NCI-H2196 treated with DMSO at 0.1 percent for 48 hours (cell line): ENCODE data around the gene HCN2.
"Not testable (repeated sequence)": the region's sequence is repeated elsewhere in the genome, so short reads cannot be mapped to it uniquely, and the experiment has no call there.

Source experiments
- DNase-seq: peaks from one replicate; lab custom pipeline; 2025; ENCODE audit not compliant: unreplicated experiment; lab: John Stamatoyannopoulos, UW

HCN2 gene

DNA sequence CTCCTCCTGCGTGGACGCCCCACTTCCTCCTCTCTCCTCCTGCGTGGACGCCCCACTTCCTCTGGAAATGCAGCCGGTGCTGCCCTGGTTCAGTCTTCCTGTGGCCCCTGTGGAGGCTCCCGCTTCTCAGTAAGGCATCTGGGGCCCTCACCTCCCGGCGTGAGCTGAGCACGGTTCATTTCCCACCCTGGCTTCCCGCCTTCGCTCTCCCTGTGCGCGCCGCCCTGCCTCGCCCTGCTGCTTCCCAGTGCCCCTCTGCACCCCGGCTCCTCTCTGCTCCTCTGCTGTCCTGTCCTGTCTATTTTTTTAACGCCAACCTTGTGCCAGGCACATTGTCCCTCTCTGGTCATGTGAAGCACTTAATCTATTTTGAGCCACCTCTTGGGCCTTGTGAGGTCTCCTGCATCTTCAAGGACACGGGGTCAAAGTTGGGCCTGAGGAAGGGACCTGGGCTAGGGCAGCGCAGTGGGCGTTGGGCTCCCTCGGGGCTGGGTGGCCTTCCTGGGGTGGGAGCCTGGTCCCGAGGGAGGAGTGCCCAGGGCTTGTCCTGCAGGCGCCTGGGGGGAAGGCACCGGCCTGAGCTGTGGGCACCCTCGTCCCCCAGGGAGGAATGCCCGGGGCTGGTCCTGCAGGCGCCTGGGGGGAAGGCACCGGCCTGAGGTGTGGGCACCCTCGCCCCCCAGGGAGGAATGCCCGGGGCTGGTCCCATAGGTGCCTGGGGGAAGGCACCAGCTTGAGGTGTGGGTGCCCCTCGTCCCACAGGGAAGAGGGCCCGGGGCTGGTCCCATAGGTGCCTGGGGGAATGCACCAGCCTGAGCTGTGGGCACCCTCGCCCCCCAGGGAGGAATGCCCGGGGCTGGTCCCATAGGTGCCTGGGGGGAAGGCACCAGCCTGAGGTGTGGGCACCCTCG lies 13.0 kb downstream of the HCN2 start:
- DNase-seq = no peak

- DNase-seq = not testable (repeated sequence)
Observed at GRCh38 chr19:603302-603639, 13.6 kb downstream of the HCN2 start.

DNA sequence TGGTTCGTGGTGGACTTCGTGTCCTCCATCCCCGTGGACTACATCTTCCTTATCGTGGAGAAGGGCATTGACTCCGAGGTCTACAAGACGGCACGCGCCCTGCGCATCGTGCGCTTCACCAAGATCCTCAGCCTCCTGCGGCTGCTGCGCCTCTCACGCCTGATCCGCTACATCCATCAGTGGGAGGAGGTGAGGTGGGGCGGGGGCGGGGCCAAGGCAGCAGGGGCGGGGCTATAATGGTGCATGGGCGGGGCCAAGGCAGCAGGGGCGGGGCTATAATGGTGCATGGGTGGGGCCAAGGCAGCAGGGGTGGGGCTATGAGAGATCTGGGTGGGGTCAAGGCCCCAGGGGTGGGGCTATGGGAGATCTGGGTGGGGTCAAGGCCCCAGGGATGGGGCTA lies 14.1 kb downstream of the HCN2 start:
- not testable (repeated sequence) for DNase-seq

DNA sequence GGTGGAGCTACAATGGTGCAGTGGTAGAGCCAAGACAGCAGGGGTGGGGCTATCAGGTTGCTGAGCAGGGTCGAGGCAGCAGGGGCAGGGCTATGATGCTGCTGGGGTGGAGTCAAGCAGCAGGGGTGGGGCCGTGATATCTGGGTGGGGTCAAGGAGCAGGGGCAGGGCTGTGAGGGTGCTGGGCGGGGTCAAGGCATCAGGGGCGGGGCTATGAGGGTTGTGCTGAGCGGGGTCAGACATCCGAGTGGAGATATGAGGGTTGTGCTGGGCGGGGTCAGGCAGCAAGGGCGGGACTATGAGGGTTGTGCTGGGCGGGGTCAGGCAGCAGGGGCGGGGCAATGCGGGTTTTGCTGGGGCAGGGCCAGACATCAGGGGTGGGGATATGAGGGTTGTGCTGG lies 14.7 kb downstream of the HCN2 start:
- DNase-seq = no peak

DNA sequence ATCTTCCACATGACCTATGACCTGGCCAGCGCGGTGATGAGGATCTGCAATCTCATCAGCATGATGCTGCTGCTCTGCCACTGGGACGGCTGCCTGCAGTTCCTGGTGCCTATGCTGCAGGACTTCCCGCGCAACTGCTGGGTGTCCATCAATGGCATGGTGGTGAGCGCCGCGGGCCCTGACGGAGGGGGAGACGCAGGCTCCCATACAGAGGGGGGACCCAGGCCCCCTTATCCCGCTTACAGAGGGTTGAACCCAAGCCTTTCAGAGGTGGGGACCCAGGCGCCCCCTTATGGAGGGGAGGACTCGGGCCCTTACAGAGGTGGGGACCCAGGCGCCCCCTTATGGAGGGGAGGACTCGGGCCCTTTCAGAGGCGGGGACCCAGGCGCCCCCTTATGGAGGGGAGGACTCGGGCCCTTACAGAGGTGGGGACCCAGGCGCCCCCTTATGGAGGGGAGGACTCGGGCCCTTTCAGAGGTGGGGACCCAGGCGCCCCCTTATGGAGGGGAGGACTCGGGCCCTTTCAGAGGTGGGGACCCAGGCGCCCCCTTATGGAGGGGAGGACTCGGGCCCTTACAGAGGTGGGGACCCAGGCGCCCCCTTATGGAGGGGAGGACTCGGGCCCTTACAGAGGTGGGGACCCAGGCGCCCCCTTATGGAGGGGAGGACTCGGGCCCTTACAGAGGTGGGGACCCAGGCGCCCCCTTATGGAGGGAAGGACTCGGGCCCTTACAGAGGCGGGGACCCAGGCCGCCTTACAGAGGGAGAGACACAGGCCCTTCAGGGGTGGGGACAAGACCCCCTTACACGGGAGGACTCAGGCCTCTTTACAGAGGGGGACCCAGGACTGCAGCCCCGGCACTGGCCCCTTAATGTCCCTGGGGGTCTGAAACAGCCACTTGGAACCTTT lies 15.6 kb downstream of the HCN2 start:
- DNase-seq = not testable (repeated sequence)

GRCh38 chr19:607301-608154 lies 17.8 kb downstream of the HCN2 start:
- DNase-seq = no peak

- DNase-seq = no peak
Observed at GRCh38 chr19:608155-609003, 18.7 kb downstream of the HCN2 start.

DNA sequence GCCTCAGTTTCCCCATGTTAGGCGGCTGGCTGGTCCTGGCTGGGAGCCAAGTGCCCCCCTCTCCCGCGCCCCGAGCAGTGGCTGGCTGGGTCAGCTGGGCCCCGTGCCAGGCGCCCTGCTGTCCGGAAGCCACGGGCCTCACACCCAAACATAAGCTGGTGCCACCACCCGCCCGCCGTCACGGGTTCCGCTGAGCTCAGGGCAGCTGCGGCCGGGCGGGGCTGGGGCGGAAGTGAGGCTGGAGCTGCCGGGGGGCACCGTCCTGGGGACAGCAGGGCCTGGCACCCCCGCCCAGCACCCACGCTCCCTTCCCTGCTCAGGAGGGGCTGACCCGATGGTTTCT lies 19.3 kb downstream of the HCN2 start:
- DNase-seq = no peak

DNA sequence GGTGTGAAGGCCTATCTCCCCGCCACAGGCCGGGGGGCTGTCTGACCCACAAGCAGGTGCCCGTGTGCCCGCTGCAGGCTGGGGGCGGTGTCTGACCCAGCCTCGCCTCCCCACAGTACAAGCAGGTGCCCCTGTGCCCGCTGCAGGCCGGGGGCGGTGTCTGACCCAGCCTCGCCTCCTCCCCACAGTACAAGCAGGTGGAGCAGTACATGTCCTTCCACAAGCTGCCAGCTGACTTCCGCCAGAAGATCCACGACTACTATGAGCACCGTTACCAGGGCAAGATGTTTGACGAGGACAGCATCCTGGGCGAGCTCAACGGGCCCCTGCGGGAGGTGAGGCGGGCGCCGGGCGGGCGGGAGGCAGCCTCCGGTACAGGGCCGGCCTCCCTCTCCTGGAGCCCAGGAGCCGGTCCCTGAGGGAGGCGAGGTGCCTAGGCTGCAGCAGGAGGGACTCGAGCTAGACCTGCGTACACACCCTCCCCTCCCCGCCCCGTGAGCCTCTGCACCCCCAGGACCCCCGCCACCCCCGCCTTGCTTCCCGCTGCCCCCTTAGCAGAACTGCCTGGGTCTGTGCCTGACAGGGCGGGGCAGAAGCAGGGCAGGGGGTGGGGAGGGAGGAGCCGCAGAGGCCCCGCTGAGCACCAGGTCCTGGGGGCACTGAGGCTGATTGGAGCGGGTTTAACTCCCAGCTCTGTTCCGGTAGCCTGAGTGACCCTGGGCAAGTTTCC lies 20.6 kb downstream of the HCN2 start:
- no peak for DNase-seq

- no peak for DNase-seq
Observed at GRCh38 chr19:610801-611480, 21.3 kb downstream of the HCN2 start.

GRCh38 chr19:611481-611868 lies 21.8 kb downstream of the HCN2 start:
- DNase-seq = no peak

- DNase-seq = no peak
Observed at GRCh38 chr19:612941-613340, 23.3 kb downstream of the HCN2 start.

- no peak for DNase-seq
Observed at GRCh38 chr19:613732-614567, 24.3 kb downstream of the HCN2 start.

DNA sequence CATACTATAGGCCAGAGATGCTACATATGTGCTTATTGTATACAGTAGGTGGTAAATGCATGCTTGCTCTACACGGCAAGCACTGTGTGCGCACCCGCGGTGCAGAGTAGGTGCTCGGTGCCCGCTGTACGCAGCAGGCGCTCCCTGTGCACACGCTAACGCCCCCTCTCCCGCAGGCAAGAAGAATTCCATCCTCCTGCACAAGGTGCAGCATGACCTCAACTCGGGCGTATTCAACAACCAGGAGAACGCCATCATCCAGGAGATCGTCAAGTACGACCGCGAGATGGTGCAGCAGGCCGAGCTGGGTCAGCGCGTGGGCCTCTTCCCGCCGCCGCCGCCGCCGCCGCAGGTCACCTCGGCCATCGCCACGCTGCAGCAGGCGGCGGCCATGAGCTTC lies 25.9 kb downstream of the HCN2 start:
- no peak for DNase-seq

DNA sequence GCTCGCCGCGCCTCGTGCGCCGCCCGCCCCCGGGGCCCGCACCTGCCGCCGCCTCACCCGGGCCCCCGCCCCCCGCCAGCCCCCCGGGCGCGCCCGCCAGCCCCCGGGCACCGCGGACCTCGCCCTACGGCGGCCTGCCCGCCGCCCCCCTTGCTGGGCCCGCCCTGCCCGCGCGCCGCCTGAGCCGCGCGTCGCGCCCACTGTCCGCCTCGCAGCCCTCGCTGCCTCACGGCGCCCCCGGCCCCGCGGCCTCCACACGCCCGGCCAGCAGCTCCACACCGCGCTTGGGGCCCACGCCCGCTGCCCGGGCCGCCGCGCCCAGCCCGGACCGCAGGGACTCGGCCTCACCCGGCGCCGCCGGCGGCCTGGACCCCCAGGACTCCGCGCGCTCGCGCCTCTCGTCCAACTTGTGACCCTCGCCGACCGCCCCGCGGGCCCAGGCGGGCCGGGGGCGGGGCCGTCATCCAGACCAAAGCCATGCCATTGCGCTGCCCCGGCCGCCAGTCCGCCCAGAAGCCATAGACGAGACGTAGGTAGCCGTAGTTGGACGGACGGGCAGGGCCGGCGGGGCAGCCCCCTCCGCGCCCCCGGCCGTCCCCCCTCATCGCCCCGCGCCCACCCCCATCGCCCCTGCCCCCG lies 26.5 kb downstream of the HCN2 start:
- DNase-seq = no peak

DNA sequence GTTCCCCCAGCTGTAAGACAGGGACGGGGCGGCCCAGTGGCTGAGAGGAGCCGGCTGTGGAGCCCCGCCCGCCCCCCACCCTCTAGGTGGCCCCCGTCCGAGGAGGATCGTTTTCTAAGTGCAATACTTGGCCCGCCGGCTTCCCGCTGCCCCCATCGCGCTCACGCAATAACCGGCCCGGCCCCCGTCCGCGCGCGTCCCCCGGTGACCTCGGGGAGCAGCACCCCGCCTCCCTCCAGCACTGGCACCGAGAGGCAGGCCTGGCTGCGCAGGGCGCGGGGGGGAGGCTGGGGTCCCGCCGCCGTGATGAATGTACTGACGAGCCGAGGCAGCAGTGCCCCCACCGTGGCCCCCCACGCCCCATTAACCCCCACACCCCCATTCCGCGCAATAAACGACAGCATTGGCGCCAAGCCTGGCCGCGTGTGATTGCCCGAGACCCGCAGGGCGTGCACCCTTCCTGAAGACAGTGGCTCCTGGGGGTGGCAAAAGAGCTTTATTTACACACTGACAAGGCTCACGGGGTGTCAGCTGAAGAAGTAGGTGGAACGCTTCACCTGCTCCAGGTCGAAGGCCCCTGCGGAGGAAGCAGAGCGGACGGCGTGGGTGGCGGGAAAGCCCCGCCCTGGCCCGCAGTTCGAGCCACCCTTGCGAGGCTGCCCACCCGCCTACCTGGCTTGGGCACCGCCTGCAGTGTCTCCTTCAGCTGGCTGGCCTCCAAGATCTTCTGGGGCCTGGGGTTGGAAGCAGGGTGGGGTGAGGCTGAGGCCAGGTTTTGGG lies 27.3 kb downstream of the HCN2 start:
- DNase-seq = no peak
